HEK293 (cell line): ENCODE data around the gene BIN2.

Source experiments
- SETDB1 ChIP-seq: IDR thresholded peaks from one replicate; pipeline ENCODE4 v1.6.1; 2017; ENCODE audit warnings: mild to moderate bottlenecking, low read length, moderate library complexity, mixed read lengths; ENCODE audit not compliant: insufficient read length
- TSHZ1 ChIP-seq: fragments of 450-650 bp; formaldehyde crosslinking; IDR thresholded peaks from 2 replicates; pipeline ENCODE4 v1.5.1; 2016; ENCODE audit warnings: missing biosample characterization, missing genetic modification characterization, borderline replicate concordance
- ZNF610 ChIP-seq: fragments of 450-650 bp; formaldehyde crosslinking; IDR thresholded peaks from 2 replicates; pipeline ENCODE4 v1.5.1; 2016; ENCODE audit warnings: missing biosample characterization, missing genetic modification characterization, borderline replicate concordance

GRCh38 chr12:51345681-51346080 lies 21.7 kb upstream of the BIN2 start:
- no peak for TF ChIP-seq TSHZ1
- TF ChIP-seq ZNF610 (tag by site-specific recombination): no peak
- TF ChIP-seq SETDB1: no peak
